Neuronal stem cell (in vitro differentiated cells): ENCODE data around the gene FOXA2.
"Not testable (repeated sequence)": the region's sequence is repeated elsewhere in the genome, so short reads cannot be mapped to it uniquely, and the experiment has no call there.

Source experiments
- DNase-seq: peaks from one replicate; pipeline ENCODE4 v3.0.0-alpha.2; 2013; ENCODE audit warnings: low spot score
- H2AFZ ChIP-seq: one replicate; pipeline ENCODE4 v1.6.1; 2013; ENCODE audit warnings: mild to moderate bottlenecking, low read length, inconsistent platforms
- H2AK5ac ChIP-seq: 2 replicates; pipeline ENCODE4 v1.6.1; 2013; ENCODE audit warnings: low read depth, mild to moderate bottlenecking, inconsistent platforms, low read length, moderate library complexity, mixed read lengths
- H2BK120ac ChIP-seq: 2 replicates; pipeline ENCODE4 v1.6.1; 2013; ENCODE audit warnings: low read depth, mild to moderate bottlenecking, inconsistent platforms, low read length, moderate library complexity, mixed read lengths
- H2BK12ac ChIP-seq: one replicate; pipeline ENCODE4 v1.6.1; 2013; ENCODE audit warnings: low read length, inconsistent platforms
- H2BK15ac ChIP-seq: 2 replicates; pipeline ENCODE4 v1.6.1; 2013; ENCODE audit warnings: mild to moderate bottlenecking, low read length, inconsistent platforms, mixed read lengths
- H2BK5ac ChIP-seq: one replicate; pipeline ENCODE4 v1.6.1; 2013; ENCODE audit warnings: inconsistent platforms, mild to moderate bottlenecking, low read length, moderate library complexity
- H3K14ac ChIP-seq: one replicate; pipeline ENCODE4 v1.6.1; 2013; ENCODE audit warnings: low read length, inconsistent platforms
- H3K18ac ChIP-seq: 2 replicates; pipeline ENCODE4 v1.6.1; 2013; ENCODE audit warnings: low read length, inconsistent platforms
- H3K23ac ChIP-seq: 2 replicates; pipeline ENCODE4 v1.6.1; 2013; ENCODE audit warnings: low read depth, mild to moderate bottlenecking, mixed read lengths, low read length, inconsistent platforms; ENCODE audit not compliant: poor library complexity
- H3K27ac ChIP-seq: replicated peaks from 3 replicates; pipeline ENCODE4 v1.5.1; 2013; ENCODE audit warnings: low read length, inconsistent platforms
- H3K27me3 ChIP-seq, 3 experiments: 2 replicates each; pipeline ENCODE4 v1.6.1; 2013; ENCODE audit warnings: low read length in 3 of 3, mild to moderate bottlenecking in 2 of 3, inconsistent platforms in 1 of 3, low read depth in 1 of 3, mixed read lengths in 1 of 3, moderate library complexity in 1 of 3; ENCODE audit not compliant: control insufficient read depth in 3 of 3, insufficient read depth in 3 of 3
- H3K36me3 ChIP-seq, 2 donors: replicated peaks in 1 of 2; 2 replicates each; pipeline ENCODE4 v1.6.1; 2013; ENCODE audit warnings: low read length in 2 of 2; ENCODE audit not compliant: control insufficient read depth in 2 of 2, insufficient read depth in 2 of 2
- H3K4ac ChIP-seq: 2 replicates; pipeline ENCODE4 v1.6.1; 2013; ENCODE audit warnings: inconsistent platforms, mild to moderate bottlenecking, low read length, moderate library complexity
- H3K4me1 ChIP-seq, 2 donors: 1 replicate in 1 of 2; 2 replicates in 1 of 2; pipeline ENCODE4 v1.6.1; 2013; ENCODE audit warnings: low read length in 2 of 2, low read depth in 1 of 2; ENCODE audit not compliant: control insufficient read depth in 2 of 2, insufficient read depth in 1 of 2
- H3K4me2 ChIP-seq: one replicate; pipeline ENCODE4 v1.6.1; 2013; ENCODE audit warnings: mild to moderate bottlenecking, low read length, inconsistent platforms; ENCODE audit not compliant: insufficient read depth, poor library complexity, severe bottlenecking
- H3K4me3 ChIP-seq, 2 donors: 2 replicates each; pipeline ENCODE4 v1.5.1; 2013; ENCODE audit warnings: low read length in 2 of 2, mild to moderate bottlenecking in 2 of 2, inconsistent platforms in 1 of 2, moderate library complexity in 1 of 2
- H3K79me1 ChIP-seq: one replicate; pipeline ENCODE4 v1.6.1; 2013; ENCODE audit warnings: low read depth, mild to moderate bottlenecking, inconsistent platforms, low read length, moderate library complexity
- H3K9ac ChIP-seq: one replicate; pipeline ENCODE4 v1.6.1; 2013; ENCODE audit warnings: mild to moderate bottlenecking, low read depth, low read length, inconsistent platforms; ENCODE audit not compliant: poor library complexity
- H3K9me3 ChIP-seq, 2 donors: replicated peaks in 1 of 2; 2 replicates each; pipeline versions ENCODE3 to v1.6.1; 2013; ENCODE audit warnings: low read length in 2 of 2, mild to moderate bottlenecking in 2 of 2, inconsistent platforms in 1 of 2, low read depth in 1 of 2, mixed read lengths in 1 of 2, moderate library complexity in 1 of 2; ENCODE audit not compliant: control insufficient read depth in 2 of 2, insufficient read depth in 1 of 2
- H4K8ac ChIP-seq: one replicate; pipeline ENCODE4 v1.6.1; 2013; ENCODE audit warnings: low read depth, mild to moderate bottlenecking, inconsistent platforms, low read length, moderate library complexity
- H4K91ac ChIP-seq: one replicate; pipeline ENCODE4 v1.6.1; 2013; ENCODE audit warnings: low read length, low read depth, mild to moderate bottlenecking, inconsistent platforms; ENCODE audit not compliant: poor library complexity
- WGBS, 2 donors: extraction: QIAGEN DNeasy Blood & Tissue Kit; methylation state at CpG; one replicate each; pipeline ENCODE4 v1.1.7; 2013; ENCODE audit warnings: missing lambda C conversion rate in 2 of 2, mixed read lengths in 1 of 2; ENCODE audit not compliant: insufficient read length in 2 of 2, insufficient replicate concordance in 1 of 2; ENCODE audit errors: extremely low coverage in 2 of 2; 5-methylcytosine and 5-hydroxymethylcytosine counted together

Gene FOXA2

DNA sequence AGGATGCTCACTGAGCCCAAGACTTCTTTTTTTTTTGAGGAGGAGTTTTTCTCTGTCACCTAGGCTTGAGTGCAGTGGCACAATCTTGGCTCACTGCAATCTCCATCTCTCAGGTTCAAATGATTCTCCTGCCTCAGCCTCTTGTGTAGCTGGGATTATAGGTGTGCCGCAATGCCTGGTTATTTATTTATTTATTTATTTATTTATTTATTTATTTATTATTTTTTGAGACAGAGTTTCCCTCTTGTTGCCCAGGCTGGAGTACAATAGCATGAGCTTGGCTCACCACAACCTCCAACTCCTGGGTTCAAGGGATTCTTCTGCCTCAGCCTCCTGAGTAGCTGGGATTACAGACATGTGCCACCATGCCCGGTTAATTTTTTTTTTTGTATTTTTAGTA, 14.9 kb upstream of the FOXA2 start:
- not testable (repeated sequence) for H3K27me3 ChIP-seq, H3K27ac ChIP-seq, H4K8ac ChIP-seq, H3K9me3 ChIP-seq, H3K4ac ChIP-seq, H3K18ac ChIP-seq, H2AFZ ChIP-seq, H3K79me1 ChIP-seq, H3K4me3 ChIP-seq, H3K4me2 ChIP-seq, H2BK15ac ChIP-seq, H3K9ac ChIP-seq, H4K91ac ChIP-seq, H2BK120ac ChIP-seq, H3K4me1 ChIP-seq, H2BK12ac ChIP-seq, H2AK5ac ChIP-seq, H2BK5ac ChIP-seq, DNase-seq, H3K36me3 ChIP-seq, H3K23ac ChIP-seq, H3K14ac ChIP-seq
- no CpG with 5 or more reads among the region's 2 CpGs for WGBS, 2 donors

DNA sequence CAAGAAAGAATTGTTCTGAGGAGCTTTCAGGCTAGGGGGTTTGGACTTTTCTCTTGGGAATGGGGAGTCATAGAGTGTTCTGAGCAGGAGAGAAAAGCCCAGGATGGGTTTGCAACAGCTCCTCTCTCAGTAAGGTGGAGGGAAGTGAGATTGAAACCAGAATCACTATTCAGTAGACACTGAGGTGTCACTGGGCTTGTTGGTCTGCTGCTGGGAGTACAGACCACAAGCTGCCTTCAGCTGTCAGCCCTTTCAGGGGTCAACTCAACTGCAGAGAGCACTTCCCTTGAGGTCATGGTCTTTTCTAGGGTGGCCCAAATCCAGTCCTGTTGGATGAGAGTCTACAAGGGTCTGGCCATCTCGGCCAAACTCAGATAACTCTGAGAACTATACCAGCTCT, 12.9 kb upstream of the FOXA2 start:
- Histone ChIP-seq H3K4ac (no peak overlapping the region), H3K27me3 (peaks cover 0 to 2% (median 0%) of the 10 kb centered on the region in 3 experiments), H2BK120ac (no peak overlapping the region), H3K27ac (no peak overlapping the region), H3K4me1 (no peaks in the 10 kb centered on the region), H2AFZ (no peak overlapping the region), H3K23ac (no peak overlapping the region), H3K36me3 (no peaks in the 10 kb centered on the region), H2BK12ac (no peak overlapping the region), H3K9ac (no peak overlapping the region), H3K4me3 (no peak overlapping the region), H3K4me2 (no peak overlapping the region), H2BK15ac (no peak overlapping the region), H2BK5ac (no peak overlapping the region), H3K14ac (peak overlapping the region; percentile 57), H2AK5ac (no peak overlapping the region), H3K18ac (no peak overlapping the region), H3K79me1 (no peaks in the 10 kb centered on the region), H4K8ac (no peak overlapping the region), H3K9me3 (no peaks in the 10 kb centered on the region), H4K91ac (no peak overlapping the region)
- no CpG with 5 or more reads among the region's 1 CpG for WGBS, 2 donors
- DNase-seq = no peak

DNA sequence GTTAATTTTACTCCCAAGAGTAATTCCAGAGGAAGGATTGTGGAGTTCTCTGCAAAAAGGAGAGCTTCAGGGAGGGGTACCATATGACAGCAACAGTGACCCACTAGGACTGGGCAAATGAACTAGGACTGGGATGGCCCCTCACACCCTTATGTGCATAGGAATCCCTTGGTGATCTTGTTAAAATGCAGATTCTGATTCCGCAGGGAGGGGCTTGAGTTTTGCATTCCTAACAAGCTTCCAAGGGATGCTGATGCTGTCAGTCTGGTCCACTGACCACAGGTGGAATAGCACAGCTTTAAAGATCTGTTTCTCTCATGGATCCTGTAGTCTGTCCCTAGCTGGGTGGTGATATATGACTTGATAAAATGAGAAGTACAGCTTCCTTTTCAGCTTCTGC, 6.3 kb upstream of the FOXA2 start:
- Histone ChIP-seq H3K27me3 (peaks cover 16 to 38% (median 34%) of the 10 kb centered on the region in 3 experiments), H2BK5ac (no peak overlapping the region)
- no peak for DNase-seq

DNA sequence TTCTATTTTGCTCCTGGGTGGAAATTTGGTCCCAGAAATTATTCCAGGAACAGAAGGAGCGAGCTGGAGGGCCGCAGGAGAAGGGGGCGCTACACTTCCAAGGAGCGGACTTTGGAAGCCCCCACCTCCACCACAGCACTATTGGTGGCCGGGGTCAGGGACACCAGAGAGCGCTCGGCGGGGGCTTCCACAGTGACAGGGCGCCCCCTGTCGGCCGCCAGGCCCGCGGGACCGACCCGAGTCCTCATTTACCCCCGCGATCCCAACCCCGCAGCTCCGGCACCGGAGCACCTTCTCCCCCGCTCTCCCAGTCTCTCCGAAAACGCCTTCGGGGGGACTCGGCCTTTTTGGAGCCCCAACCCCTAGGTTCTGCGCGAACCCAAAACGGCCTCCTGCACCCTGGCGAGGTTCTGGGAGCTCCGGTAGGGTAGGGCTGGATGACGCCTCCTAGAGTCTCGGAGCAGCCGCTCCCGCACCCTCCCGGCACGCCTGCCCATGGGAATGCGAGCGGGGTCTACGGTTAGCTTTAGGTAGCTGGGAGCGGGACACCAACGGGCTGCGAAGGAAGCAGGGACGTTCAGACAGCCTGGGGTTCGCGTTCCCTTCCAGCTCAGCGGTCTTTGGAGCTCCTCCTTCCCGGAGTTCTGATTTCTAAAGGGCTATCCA, 2.4 kb upstream of the FOXA2 start:
- Histone ChIP-seq H3K9ac (peak overlapping the region; percentile 30), H2AFZ (peak overlapping the region; percentile 29), H2BK12ac (no peak overlapping the region), H3K18ac (peak overlapping the region; percentile 86), H3K23ac (peak overlapping the region; percentile 82), H2BK15ac (no peak overlapping the region), H3K27ac (no peak overlapping the region), H4K91ac (no peak overlapping the region), H3K14ac (no peak overlapping the region), H3K36me3 (no peaks in the 10 kb centered on the region), H4K8ac (no peak overlapping the region), H3K79me1 (peaks cover 3% of the 10 kb centered on the region), H2BK5ac (peak overlapping the region; percentile 32), H3K27me3 (peaks cover 47 to 75% (median 68%) of the 10 kb centered on the region in 3 experiments), H3K4me1 (peaks cover 0 to 8% of the 10 kb centered on the region in 2 donors), H3K4ac (no peak overlapping the region), H2AK5ac (no peak overlapping the region), H3K4me2 (peak overlapping the region; percentile 61), H2BK120ac (no peak overlapping the region), H3K4me3 (no peak overlapping the region), H3K9me3 (peaks cover 0 to 9% of the 10 kb centered on the region in 2 donors)
- WGBS, 2 donors = no CpG with 5 or more reads among the region's 47 CpGs
- DNase-seq = no peak

More for the DNA sequence above, 6.3 kb upstream of the FOXA2 start:
- no peak overlapping the region for H3K18ac ChIP-seq
- no peak overlapping the region for H3K27ac ChIP-seq
- H3K9me3 ChIP-seq = peaks cover 0 to 7% of the 10 kb centered on the region in 2 donors
- H3K4me2 ChIP-seq = no peak overlapping the region
- H4K91ac ChIP-seq = no peak overlapping the region
- peaks cover 0 to 5% of the 10 kb centered on the region in 2 donors for H3K4me1 ChIP-seq
- H3K9ac ChIP-seq = no peak overlapping the region
- no peak overlapping the region for H2AK5ac ChIP-seq
- no peak overlapping the region for H3K4ac ChIP-seq
- H2BK15ac ChIP-seq = no peak overlapping the region
- H3K23ac ChIP-seq = no peak overlapping the region
- H3K36me3 ChIP-seq = no peaks in the 10 kb centered on the region
- H3K14ac ChIP-seq = no peak overlapping the region
- no peak overlapping the region for H2BK12ac ChIP-seq
- H2AFZ ChIP-seq = no peak overlapping the region
- no CpG with 5 or more reads among the region's 1 CpG for WGBS, 2 donors
- no peak overlapping the region for H2BK120ac ChIP-seq
- no peaks in the 10 kb centered on the region for H3K79me1 ChIP-seq
- no peak overlapping the region for H4K8ac ChIP-seq
- H3K4me3 ChIP-seq = no peak overlapping the region
